Measurements from ENCODE around the gene AKR1B15. TPM values are rescaled to one million over a fixed set of nuclear protein-coding genes. Genes with fewer than 3 reads are reported as not detected.

Gene AKR1B15
- total RNA-seq, 1 experiment from 2014 or later = not detected

GRCh38 chr7:134557391-134557790 is 8.5 kb downstream of the AKR1B15 start:
- H2AFZ ChIP-seq (ENCODE audit: low read depth, low read length, poor library complexity, severe bottlenecking) = no peak overlapping the region
- no peaks in the 10 kb centered on the region for H3K9me3 ChIP-seq (ENCODE audit: control insufficient read depth in 1 of 2, insufficient read depth in 1 of 2, low read depth in 1 of 2, low read length in 2 of 2)
- ATAC-seq (no peak), DNase-seq (ENCODE audit: low read depth, low spot score) (no peak)
- BruUV-seq (replicated peaks) = no TSS peak
- H3K9me2 ChIP-seq (ENCODE audit: insufficient read depth) = no peaks in the 10 kb centered on the region
- H4K20me1 ChIP-seq (ENCODE audit: insufficient read depth) = no peaks in the 10 kb centered on the region
- H3K4me3 ChIP-seq (replicated peaks in 1 of 2; ENCODE audit: low read depth in 1 of 2, low read length in 2 of 2) = no peak overlapping the region
- H3K27ac ChIP-seq (ENCODE audit: low read depth, low read length) = no peak overlapping the region
- H3K4me1 ChIP-seq (ENCODE audit: control insufficient read depth in 1 of 2, insufficient read depth in 2 of 2, low read length in 2 of 2) = no peaks in the 10 kb centered on the region
- intact Hi-C loops (cut with micrococcal nuclease) = no loop called here
- TF ChIP-seq FOSL1 (IDR thresholded peaks at IDR 0.05; ENCODE audit: low read depth) (no peak), SIN3A (IDR thresholded peaks at IDR 0.05; ENCODE audit: low read depth) (no peak), TCF7L2 (IDR thresholded peaks at IDR 0.05; ENCODE audit: borderline replicate concordance, extremely low read depth, insufficient read depth, insufficient read length) (no peak), ATF3 (IDR thresholded peaks at IDR 0.05) (no peak), CEBPB (IDR thresholded peaks at IDR 0.05; ENCODE audit: low read depth) (no peak), ELF1 (IDR thresholded peaks at IDR 0.05; ENCODE audit: borderline replicate concordance, low read depth) (no peak), EZH2phosphoT487 (IDR thresholded peaks at IDR 0.05; ENCODE audit: borderline replicate concordance) (no peak), ZFX (IDR thresholded peaks at IDR 0.05) (no peak), EZH2 (IDR thresholded peaks at IDR 0.05) (no peak), EGR1 (IDR thresholded peaks at IDR 0.05; ENCODE audit: low read depth) (no peak), POLR2AphosphoS5 (IDR thresholded peaks at IDR 0.05; ENCODE audit: low read depth, low read length) (no peak), RAD21 (IDR thresholded peaks at IDR 0.05; ENCODE audit: low read depth) (no peak), REST (IDR thresholded peaks at IDR 0.05; ENCODE audit: low read depth) (no peak)
- TF ChIP-seq, protein P1, sequence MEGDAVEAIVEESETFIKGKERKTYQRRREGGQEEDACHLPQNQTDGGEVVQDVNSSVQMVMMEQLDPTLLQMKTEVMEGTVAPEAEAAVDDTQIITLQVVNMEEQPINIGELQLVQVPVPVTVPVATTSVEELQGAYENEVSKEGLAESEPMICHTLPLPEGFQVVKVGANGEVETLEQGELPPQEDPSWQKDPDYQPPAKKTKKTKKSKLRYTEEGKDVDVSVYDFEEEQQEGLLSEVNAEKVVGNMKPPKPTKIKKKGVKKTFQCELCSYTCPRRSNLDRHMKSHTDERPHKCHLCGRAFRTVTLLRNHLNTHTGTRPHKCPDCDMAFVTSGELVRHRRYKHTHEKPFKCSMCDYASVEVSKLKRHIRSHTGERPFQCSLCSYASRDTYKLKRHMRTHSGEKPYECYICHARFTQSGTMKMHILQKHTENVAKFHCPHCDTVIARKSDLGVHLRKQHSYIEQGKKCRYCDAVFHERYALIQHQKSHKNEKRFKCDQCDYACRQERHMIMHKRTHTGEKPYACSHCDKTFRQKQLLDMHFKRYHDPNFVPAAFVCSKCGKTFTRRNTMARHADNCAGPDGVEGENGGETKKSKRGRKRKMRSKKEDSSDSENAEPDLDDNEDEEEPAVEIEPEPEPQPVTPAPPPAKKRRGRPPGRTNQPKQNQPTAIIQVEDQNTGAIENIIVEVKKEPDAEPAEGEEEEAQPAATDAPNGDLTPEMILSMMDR (IDR thresholded peaks at IDR 0.05 in 2 of 3, conservative IDR thresholded peaks at IDR 0.05 in 1 of 3; ENCODE audit: borderline replicate concordance in 1 of 3, insufficient read depth in 1 of 3, low read depth in 2 of 3, low read length in 2 of 3) = no peak
- CTCF ChIA-PET = no interaction called here
- H3K27me3 ChIP-seq (ENCODE audit: insufficient read depth, low read length) = no peaks in the 10 kb centered on the region
- H3K4me2 ChIP-seq (ENCODE audit: low read length) = no peak overlapping the region
- H3K9ac ChIP-seq (ENCODE audit: low read length) = no peak overlapping the region
- RAD21 ChIA-PET (ENCODE audit: low non-redundant PET in 1 of 2, low total read pairs in 2 of 2, uncharacterized antibody in 2 of 2, unreplicated experiment in 2 of 2) = no interaction called here
- H3K36me3 ChIP-seq (ENCODE audit: control insufficient read depth in 1 of 2, insufficient read depth in 2 of 2, low read length in 2 of 2) = no peaks in the 10 kb centered on the region
- H3K79me2 ChIP-seq (ENCODE audit: insufficient read depth, low read length) = no peaks in the 10 kb centered on the region
- POLR2A ChIA-PET = no interaction called here
